ENCODE measurements around the gene APC2.

- no peak for TF ChIP-seq CTCF (IDR thresholded peaks at IDR 0.05; ENCODE audit: low read depth, low read length, poor library complexity, severe bottlenecking)
- TF ChIP-seq EZH2phosphoT487 (IDR thresholded peaks at IDR 0.05; ENCODE audit: borderline replicate concordance, low read length), result no peak
Observed at GRCh38 chr19:1471515-1472160, 21.7 kb downstream of the APC2 start.

Measured in DOHH2 (cell line).